Thyroid gland (tissue), 4 donors: ENCODE results near the gene GNG7. TPM values are rescaled to one million over a fixed set of nuclear protein-coding genes. Genes with fewer than 3 reads are reported as not detected.

ENCODE experiments used
- DNase-seq, 2 donors: peaks; one replicate each; pipeline ENCODE4 v3.0.0-alpha.2; 2019
- H3K27ac ChIP-seq, 3 donors: fragments of 200-600 bp; sonication (generic); 1 replicate in 2 of 3; 2 replicates in 1 of 3; pipeline ENCODE4 v1.5.1; 2016 to 2019; ENCODE audit warnings: mild to moderate bottlenecking in 1 of 3, moderate library complexity in 1 of 3
- H3K27me3 ChIP-seq: fragments of 200-600 bp; sonication (generic); one replicate; pipeline ENCODE4 v1.5.1; 2019
- H3K36me3 ChIP-seq, 2 donors: fragments of 200-600 bp; sonication (generic); one replicate each; pipeline ENCODE4 v1.5.1; 2016 to 2019
- H3K4me1 ChIP-seq, 2 donors: fragments of 200-600 bp; sonication (generic); one replicate each; pipeline ENCODE4 v1.5.1; 2017 to 2019
- H3K4me3 ChIP-seq, 3 donors: fragments of 200-600 bp; sonication (generic); replicated peaks in 1 of 3; 1 replicate in 2 of 3; 2 replicates in 1 of 3; pipeline ENCODE4 v1.5.1; 2016; ENCODE audit warnings: mild to moderate bottlenecking in 1 of 3
- H3K9me3 ChIP-seq: fragments of 200-600 bp; sonication (generic); one replicate; pipeline ENCODE4 v1.5.1; 2017
- CTCF ChIP-seq, 6 experiments: fragments of 200-600 bp in 3 of 6; fragments of 450-650 bp in 3 of 6; sonication (generic) in 3 of 6; IDR thresholded peaks; one replicate each; pipeline ENCODE4 v1.5.1; 2016 to 2019; ENCODE audit warnings: antibody characterized with exemption in 6 of 6, mild to moderate bottlenecking in 2 of 6, inconsistent platforms in 1 of 6, moderate library complexity in 1 of 6
- POLR2A ChIP-seq, 2 donors: fragments of 450-650 bp; IDR thresholded peaks; one replicate each; pipeline ENCODE4 v1.6.1; 2017; ENCODE audit warnings: antibody characterized with exemption in 2 of 2, mild to moderate bottlenecking in 2 of 2, moderate library complexity in 1 of 2
- WGBS, 2 donors: methylation state at CpG; one replicate each; pipeline ENCODE4 v1.1.5; 2017; 5-methylcytosine and 5-hydroxymethylcytosine counted together
- intact Hi-C: fragments of 100-400 bp; cut with DNase I; formaldehyde crosslinking; loops from one replicate; pipeline ENCODE4 v1.15.1; 2023
- total RNA-seq, 4 donors: library from RNA; depleted of rRNA; stranded (reverse); fragments of >200 nt; gene quantifications; one replicate each; pipeline ENCODE4 v1.2.3, GENCODE V29; 2016

GNG7 gene
- total RNA-seq, 4 donors from 2014 or later = 3.8 to 6.9 (median 5.6) TPM

GRCh38 chr19:2711172-2711874 lies 8.8 kb upstream of the GNG7 start:
- TF ChIP-seq CTCF (IDR thresholded peaks at IDR 0.05) (no peak), POLR2A (IDR thresholded peaks at IDR 0.05) (no peak)
- intact Hi-C loops = no loop called here
- H3K9me3 ChIP-seq = no peaks in the 10 kb centered on the region
- no peak overlapping the region for H3K27ac ChIP-seq
- H3K4me3 ChIP-seq = no peak overlapping the region
- no peaks in the 10 kb centered on the region for H3K27me3 ChIP-seq
- no peaks in the 10 kb centered on the region for H3K36me3 ChIP-seq
- H3K4me1 ChIP-seq = no peaks in the 10 kb centered on the region
- DNase-seq = no peak
- WGBS, 2 donors = 69 to 74% methylated on average over 17 of the region's 17 CpGs

GRCh38 chr19:2706251-2706650 lies 3.8 kb upstream of the GNG7 start:
- Histone ChIP-seq H3K36me3 (no peaks in the 10 kb centered on the region), H3K27ac (no peak overlapping the region), H3K4me3 (no peak overlapping the region), H3K9me3 (no peaks in the 10 kb centered on the region), H3K4me1 (peaks cover 10 to 11% of the 10 kb centered on the region in 2 donors), H3K27me3 (no peaks in the 10 kb centered on the region)
- intact Hi-C loops = no loop called here
- no peak for DNase-seq
- 97% methylated on average over 5 of the region's 5 CpGs for WGBS, 2 donors
- TF ChIP-seq POLR2A (IDR thresholded peaks at IDR 0.05) (no peak), CTCF (IDR thresholded peaks at IDR 0.05) (no peak)

- no peak overlapping the region for H3K4me3 ChIP-seq
- TF ChIP-seq POLR2A (IDR thresholded peaks at IDR 0.05) = no peak
- no peak for TF ChIP-seq CTCF (IDR thresholded peaks at IDR 0.05)
- no peaks in the 10 kb centered on the region for H3K27me3 ChIP-seq
- intact Hi-C loops = no loop called here
- no peak overlapping the region for H3K27ac ChIP-seq
- no peaks in the 10 kb centered on the region for H3K36me3 ChIP-seq
- DNase-seq = no peak
- H3K9me3 ChIP-seq = no peaks in the 10 kb centered on the region
- 77% methylated on average over 5 to 6 of the region's 6 CpGs for WGBS, 2 donors
- peaks cover 10 to 11% of the 10 kb centered on the region in 2 donors for H3K4me1 ChIP-seq
Measured at GRCh38 chr19:2703691-2704216, 1.3 kb upstream of the GNG7 start.

GRCh38 chr19:2703077-2703437 lies 563 bp upstream of the GNG7 start:
- intact Hi-C loops = no loop called here

More at GRCh38 chr19:2703077-2703437, 563 bp upstream of the GNG7 start:
- Histone ChIP-seq H3K36me3 (no peaks in the 10 kb centered on the region), H3K4me3 (no peak overlapping the region), H3K9me3 (no peaks in the 10 kb centered on the region), H3K4me1 (peaks cover 10 to 11% of the 10 kb centered on the region in 2 donors), H3K27me3 (no peaks in the 10 kb centered on the region), H3K27ac (no peak overlapping the region)
- WGBS, 2 donors = 81 to 86% methylated on average over 5 of the region's 5 CpGs
- no peak for TF ChIP-seq CTCF (IDR thresholded peaks at IDR 0.05)
- DNase-seq = no peak
